MM.1S (cell line): ENCODE data around the gene PIP5K1C.

Experiments used
- DNase-seq: peaks from one replicate; pipeline ENCODE4 v3.0.0-alpha.2; 2015
- H2AFZ ChIP-seq: fragments of 300-600 bp; sonication (generic); 2 replicates; pipeline ENCODE4 v1.6.0; 2016; ENCODE audit warnings: antibody characterized with exemption, low read length
- H3F3A ChIP-seq: fragments of 300-600 bp; sonication (generic); 2 replicates; pipeline ENCODE4 v1.6.1; 2016; ENCODE audit warnings: mild to moderate bottlenecking, antibody characterized with exemption, low read length, moderate library complexity, mixed read lengths; ENCODE audit not compliant: insufficient read depth
- H3K27ac ChIP-seq: fragments of 300-600 bp; sonication (generic); 2 replicates; pipeline ENCODE4 v1.5.1; 2016; ENCODE audit warnings: mild to moderate bottlenecking, low read length
- H3K27me3 ChIP-seq: fragments of 300-600 bp; sonication (generic); replicated peaks from 2 replicates; pipeline ENCODE4 v1.6.0; 2016; ENCODE audit warnings: low read length; ENCODE audit not compliant: insufficient read depth
- H3K36me3 ChIP-seq: fragments of 300-600 bp; sonication (generic); replicated peaks from 2 replicates; pipeline ENCODE4 v1.6.1; 2016; ENCODE audit warnings: mild to moderate bottlenecking, low read length, mixed read lengths; ENCODE audit not compliant: insufficient read depth
- H3K4me1 ChIP-seq: fragments of 300-600 bp; sonication (generic); 2 replicates; pipeline ENCODE4 v1.6.1; 2016; ENCODE audit warnings: low read length, mixed read lengths
- H3K4me2 ChIP-seq: fragments of 300-600 bp; sonication (generic); 2 replicates; pipeline ENCODE4 v1.6.0; 2016; ENCODE audit warnings: low read depth, low read length
- H3K4me3 ChIP-seq: fragments of 300-600 bp; sonication (generic); 2 replicates; pipeline ENCODE4 v1.5.1; 2016; ENCODE audit warnings: low read length, mixed read lengths
- H3K79me2 ChIP-seq: fragments of 300-600 bp; sonication (generic); 2 replicates; pipeline ENCODE4 v1.6.1; 2016; ENCODE audit warnings: mixed run types, low read length, mixed read lengths
- H3K9ac ChIP-seq: fragments of 300-600 bp; sonication (generic); 2 replicates; pipeline ENCODE4 v1.6.1; 2016; ENCODE audit warnings: low read length, mixed read lengths
- H3K9me2 ChIP-seq: fragments of 300-600 bp; sonication (generic); replicated peaks from 2 replicates; pipeline ENCODE4 v1.6.1; 2016; ENCODE audit warnings: mild to moderate bottlenecking, low read length, mixed read lengths; ENCODE audit not compliant: insufficient read depth
- H3K9me3 ChIP-seq: fragments of 300-600 bp; sonication (generic); replicated peaks from 2 replicates; pipeline ENCODE4 v1.6.1; 2016; ENCODE audit warnings: mild to moderate bottlenecking, low read length, mixed read lengths; ENCODE audit not compliant: insufficient read depth
- H4K20me1 ChIP-seq: fragments of 300-600 bp; sonication (generic); 2 replicates; pipeline ENCODE4 v1.6.1; 2016; ENCODE audit warnings: mild to moderate bottlenecking, low read length, moderate library complexity, mixed read lengths; ENCODE audit not compliant: insufficient read depth
- CTCF ChIP-seq: fragments of 300-600 bp; sonication (generic); IDR thresholded peaks from 2 replicates; pipeline ENCODE4 v1.5.1; 2016; ENCODE audit warnings: antibody characterized with exemption, low read length, mixed read lengths
- EZH2 ChIP-seq: fragments of 300-600 bp; sonication (generic); optimal IDR thresholded peaks from 2 replicates; pipeline ENCODE3; 2017; ENCODE audit warnings: low read depth, mild to moderate bottlenecking, antibody characterized with exemption, low read length, mixed read lengths
- EZH2phosphoT487 ChIP-seq: fragments of 300-600 bp; sonication (generic); IDR thresholded peaks from 2 replicates; pipeline ENCODE4 v1.6.1; 2018; ENCODE audit warnings: antibody characterized with exemption, low read length

PIP5K1C gene

GRCh38 chr19:3698974-3699740 is 1.1 kb downstream of the PIP5K1C start:
- Histone ChIP-seq H3K4me2 (peak overlapping the region; percentile 82), H3K4me1 (0 out of 2 replicates have a peak, but pooled peaks cover 4% of the 10 kb centered on the region), H4K20me1 (peaks cover 4% of the 10 kb centered on the region; the same call in 1 of the 2 replicates), H3K79me2 (peaks cover 51% of the 10 kb centered on the region), H3K9me2 (no peaks in the 10 kb centered on the region), H3K9me3 (no peaks in the 10 kb centered on the region), H3K4me3 (peak overlapping the region; percentile 85), H3K9ac (peak overlapping the region; percentile 52; the same call in 1 of the 2 replicates), H3K27ac (no peak overlapping the region), H3F3A (no peaks in the 10 kb centered on the region), H3K27me3 (no peaks in the 10 kb centered on the region; the same call in none of the 2 replicates), H2AFZ (peak overlapping the region; percentile 13), H3K36me3 (no peaks in the 10 kb centered on the region)
- TF ChIP-seq CTCF (no peak), EZH2 (no peak), EZH2phosphoT487 (no peak)
- peak; percentile 38 for DNase-seq

GRCh38 chr19:3698386-3698950 is 1.8 kb downstream of the PIP5K1C start:
- 0 out of 2 replicates have a peak, but pooled peaks cover 4% of the 10 kb centered on the region for H3K4me1 ChIP-seq
- H3K9me3 ChIP-seq = no peaks in the 10 kb centered on the region
- no peak overlapping the region for H3K9ac ChIP-seq
- H3K9me2 ChIP-seq = no peaks in the 10 kb centered on the region
- H3K79me2 ChIP-seq = peaks cover 55% of the 10 kb centered on the region
- no peak overlapping the region for H3K27ac ChIP-seq
- TF ChIP-seq EZH2 (no peak), EZH2phosphoT487 (no peak), CTCF (no peak)
- H3K4me3 ChIP-seq = no peak overlapping the region
- no peak for DNase-seq
- H3K4me2 ChIP-seq = no peak overlapping the region
- no peaks in the 10 kb centered on the region for H3K36me3 ChIP-seq
- H4K20me1 ChIP-seq = peaks cover 4% of the 10 kb centered on the region; the same call in 1 of the 2 replicates
- no peaks in the 10 kb centered on the region for H3F3A ChIP-seq
- H3K27me3 ChIP-seq = no peaks in the 10 kb centered on the region; the same call in 1 of the 2 replicates
- H2AFZ ChIP-seq = no peak overlapping the region

GRCh38 chr19:3697671-3698385 is 2.4 kb downstream of the PIP5K1C start:
- Histone ChIP-seq H3K9ac (no peak overlapping the region), H3K9me2 (no peaks in the 10 kb centered on the region), H3K4me2 (no peak overlapping the region), H3K4me1 (0 out of 2 replicates have a peak, but pooled peaks cover 4% of the 10 kb centered on the region), H3K27ac (no peak overlapping the region), H3F3A (no peaks in the 10 kb centered on the region), H3K9me3 (no peaks in the 10 kb centered on the region), H3K27me3 (no peaks in the 10 kb centered on the region; the same call in 1 of the 2 replicates), H4K20me1 (peaks cover 6% of the 10 kb centered on the region; the same call in 1 of the 2 replicates), H3K79me2 (peaks cover 62% of the 10 kb centered on the region), H3K4me3 (no peak overlapping the region), H3K36me3 (no peaks in the 10 kb centered on the region), H2AFZ (no peak overlapping the region)
- no peak for DNase-seq
- TF ChIP-seq EZH2phosphoT487 (no peak), CTCF (no peak), EZH2 (no peak)
